Glomerular endothelial cell (primary cell): ENCODE data around the gene TRPM2. TPM values are rescaled to one million over a fixed set of nuclear protein-coding genes. Genes with fewer than 3 reads are reported as not detected.
"Not testable (repeated sequence)": the region's sequence is repeated elsewhere in the genome, so short reads cannot be mapped to it uniquely, and the experiment has no call there.

Experiments
- DNase-seq: peaks from one replicate; pipeline ENCODE4 v3.0.0-alpha.2; 2011; ENCODE audit warnings: low read depth, low spot score; ENCODE audit errors: extremely low read depth
- total RNA-seq: library from RNA; depleted of rRNA; stranded (reverse); fragments of >200 nt; gene quantifications from 2 replicates; pipeline ENCODE4 v1.2.3, GENCODE V29; 2015

The TRPM2 gene
- total RNA-seq, 1 donor from 2014 or later, result 3.4 TPM

DNA sequence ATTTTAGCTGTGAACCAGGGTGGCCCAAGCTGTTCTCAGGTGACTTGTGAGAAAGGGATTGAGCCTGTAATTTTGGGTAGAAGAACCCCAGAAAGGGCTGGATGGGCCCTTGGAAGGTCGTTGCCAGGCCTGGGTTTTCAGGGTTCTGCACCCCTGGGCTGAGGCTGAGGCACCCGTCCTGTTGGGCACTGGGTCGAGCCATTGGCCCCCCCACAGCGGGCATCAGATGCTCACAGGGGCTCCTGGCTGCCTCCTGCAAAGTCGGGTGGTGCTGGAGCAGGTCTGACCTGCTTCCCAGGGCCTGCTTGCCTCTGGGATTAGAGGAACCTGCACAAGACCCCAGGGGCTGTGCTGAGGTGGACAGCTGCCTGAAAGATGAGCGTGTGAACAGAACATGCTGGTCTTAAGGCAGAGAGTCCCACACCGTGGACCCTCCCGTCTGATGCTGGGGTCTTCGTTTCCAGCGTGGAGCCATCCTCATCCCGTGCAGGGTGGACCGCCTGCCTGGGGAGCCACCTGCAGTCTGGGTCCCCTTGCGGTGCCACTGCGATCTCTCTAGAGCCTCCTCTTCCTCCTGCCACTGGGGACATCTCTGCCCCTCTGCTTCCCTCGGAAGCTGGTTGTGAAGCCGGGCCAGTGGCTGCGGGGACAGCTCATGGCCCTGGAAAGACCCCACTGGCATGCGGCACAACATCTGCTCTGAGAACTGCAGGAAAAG is 1.7 kb upstream of the TRPM2 start:
- DNase-seq, result no peak

DNA sequence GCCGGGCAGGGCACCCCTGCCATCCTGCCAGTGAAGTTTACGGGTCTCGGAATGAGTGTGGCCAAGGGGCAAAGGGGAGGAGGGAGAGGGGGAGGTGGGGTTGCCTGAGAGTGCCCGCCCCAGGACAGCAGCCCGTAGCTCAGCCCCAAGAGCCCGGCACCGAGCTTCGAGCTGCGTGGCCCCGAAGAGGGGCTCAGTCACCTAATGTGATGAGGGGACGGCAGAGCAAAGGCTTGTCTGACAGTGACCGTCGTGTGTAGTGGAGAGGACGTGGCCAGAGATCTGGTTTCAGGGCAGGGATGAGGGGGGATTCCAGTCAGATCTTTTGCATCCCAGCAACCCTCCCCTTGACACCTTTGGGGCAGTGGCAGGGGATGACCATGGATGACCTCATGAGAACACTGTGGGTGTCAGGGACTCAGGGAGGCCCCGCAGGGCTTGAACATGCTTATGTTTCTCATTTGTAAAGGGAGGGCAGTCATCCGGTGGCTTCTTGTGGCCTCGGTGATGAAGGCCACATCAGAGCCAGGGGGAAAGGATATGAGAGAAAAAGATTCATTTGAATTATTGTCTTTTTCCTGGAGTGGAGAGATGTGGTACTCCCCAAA is 1.1 kb upstream of the TRPM2 start:
- no peak for DNase-seq

DNA sequence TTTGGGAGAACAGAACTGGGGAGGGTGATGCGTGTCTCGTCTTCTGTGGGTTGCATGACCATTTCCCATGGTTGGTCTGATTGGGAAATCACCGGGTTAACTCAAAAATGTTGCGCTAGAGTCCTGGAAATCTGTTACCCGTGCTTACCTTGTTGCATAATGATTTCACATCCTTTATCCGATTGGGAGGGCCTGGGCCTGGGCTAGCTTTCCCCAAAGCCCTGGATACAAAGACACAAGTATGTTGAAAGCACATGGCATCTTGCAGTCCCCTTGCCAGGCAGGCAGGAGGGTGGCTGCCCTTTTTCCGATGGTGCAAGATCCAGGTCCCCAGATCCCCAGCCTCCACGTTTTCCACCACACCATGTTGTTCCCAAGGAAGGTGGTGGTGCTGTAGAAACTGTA is 582 bp downstream of the TRPM2 start:
- no peak for DNase-seq

DNA sequence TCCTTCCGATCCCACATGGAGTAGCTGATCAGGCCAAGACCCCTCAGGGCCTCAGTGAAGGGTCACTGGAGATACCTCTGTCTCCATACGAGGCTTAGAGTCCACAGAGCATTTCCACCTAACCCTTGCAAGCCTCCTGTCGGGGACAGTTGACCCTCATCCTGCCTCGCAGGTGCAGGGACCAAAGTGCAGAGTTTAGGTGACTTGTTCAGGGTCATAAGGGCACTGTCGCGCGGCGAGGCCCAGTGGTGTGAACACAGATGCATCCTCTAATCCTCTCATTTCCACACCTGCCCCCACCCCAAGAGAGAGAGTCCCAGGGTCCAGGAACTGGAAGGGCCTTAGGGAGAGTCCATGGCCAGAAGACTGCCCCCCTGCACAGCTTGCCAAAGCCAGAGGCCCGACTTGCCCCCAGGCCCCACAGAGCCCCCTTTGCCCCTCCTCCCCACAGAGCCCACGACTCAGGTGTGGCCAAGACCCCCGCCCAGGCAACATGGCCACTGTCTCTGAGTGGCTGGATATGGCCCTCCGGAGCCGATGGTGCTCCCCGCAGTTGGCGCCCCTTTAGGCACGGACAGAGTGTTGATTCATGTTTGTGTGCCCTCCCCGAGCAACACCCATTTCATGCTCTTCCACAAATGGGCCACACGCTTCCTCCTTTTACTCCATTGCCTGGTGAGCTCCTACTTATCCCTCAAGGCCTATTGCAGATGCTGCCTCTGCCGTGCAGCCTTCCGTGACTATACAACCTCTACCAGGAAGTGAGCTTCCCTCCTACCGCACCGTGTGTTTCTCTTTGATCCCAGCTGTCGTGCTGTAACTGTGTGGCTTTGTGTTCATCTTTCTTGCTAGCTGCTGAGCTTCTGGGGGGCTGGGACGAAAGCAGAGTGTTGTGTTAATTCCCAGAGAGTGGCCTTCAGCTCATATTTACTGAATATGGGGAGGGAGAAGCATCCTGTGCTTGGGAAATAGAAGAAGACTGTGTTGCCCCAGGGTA is 1.7 kb downstream of the TRPM2 start:
- DNase-seq, result no peak

DNA sequence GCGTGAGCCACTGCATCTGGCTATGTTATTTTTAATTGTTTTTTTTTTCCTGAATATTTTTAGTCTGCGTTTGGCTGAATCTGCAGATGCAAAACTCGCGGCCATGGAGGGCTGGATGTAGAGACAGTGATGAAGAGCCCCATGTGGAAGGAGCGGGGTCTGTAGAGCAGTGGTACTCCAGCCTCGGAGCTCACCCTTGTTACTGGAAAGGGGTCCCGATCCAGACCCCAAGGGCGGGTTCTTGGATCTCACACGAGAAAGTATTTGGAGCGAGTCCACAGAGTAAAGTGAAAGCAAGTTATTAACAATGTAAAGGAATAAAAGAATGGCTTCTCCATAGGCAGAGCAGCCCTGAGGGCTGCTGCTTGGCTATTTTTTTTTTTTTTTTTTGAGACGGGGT is 2.7 kb downstream of the TRPM2 start:
- no peak for DNase-seq

DNA sequence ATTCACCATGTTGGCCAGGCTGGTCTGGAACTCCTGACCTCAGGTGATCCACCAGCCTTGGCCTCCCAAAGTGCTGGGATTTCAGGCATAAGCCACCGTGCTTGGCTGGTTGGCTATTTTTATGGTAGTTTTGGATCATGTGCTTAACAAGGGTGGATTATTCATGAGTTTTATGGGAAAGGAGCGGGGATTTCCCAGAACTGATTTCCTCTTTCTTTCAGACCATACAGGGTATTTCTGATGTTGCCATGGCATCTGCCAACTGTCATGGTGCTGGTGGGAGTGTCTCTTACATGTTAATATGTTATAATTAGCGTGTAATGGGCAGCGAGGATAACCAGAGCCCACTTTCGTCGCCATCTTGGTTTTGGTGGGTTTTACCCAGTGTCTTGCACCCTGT is 3.2 kb downstream of the TRPM2 start:
- DNase-seq, result no peak

DNA sequence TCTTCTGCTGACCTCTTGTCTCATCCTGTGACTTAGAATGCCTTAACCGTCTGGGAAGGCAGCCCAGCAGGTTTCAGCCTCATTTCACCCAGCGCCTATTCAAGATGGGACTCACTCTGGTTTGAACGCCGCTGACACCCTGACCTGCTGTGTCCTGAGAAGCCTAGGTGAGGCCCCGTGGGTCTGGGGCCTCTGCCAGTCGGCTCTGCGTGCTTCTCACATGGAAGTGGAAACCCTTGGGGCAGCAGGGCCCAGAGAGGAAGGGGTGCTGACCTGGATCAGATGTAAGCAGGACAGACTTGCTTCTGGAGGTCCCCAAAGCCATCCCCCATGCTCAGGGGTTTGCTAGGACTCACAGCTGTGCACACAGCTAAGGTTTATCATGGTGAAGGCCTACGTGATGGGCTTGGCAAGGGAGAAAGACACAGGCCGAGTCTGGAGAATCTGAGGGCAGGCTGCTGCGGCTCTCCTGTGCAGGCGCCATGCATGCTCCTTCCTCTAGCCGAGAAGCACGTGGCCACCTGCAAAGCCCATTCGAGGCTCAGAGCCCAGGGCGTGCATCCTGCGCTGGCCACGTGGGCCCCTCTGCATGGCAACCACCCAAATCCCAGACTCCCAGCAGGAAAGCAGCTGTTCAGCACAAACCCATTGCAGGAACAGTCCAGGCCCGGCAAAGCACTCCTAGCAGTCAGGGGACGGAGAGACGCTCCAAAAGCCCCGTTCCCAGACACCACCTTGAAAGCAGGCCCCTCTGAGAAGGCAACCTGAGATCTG is 3.8 kb downstream of the TRPM2 start:
- DNase-seq, result no peak

DNA sequence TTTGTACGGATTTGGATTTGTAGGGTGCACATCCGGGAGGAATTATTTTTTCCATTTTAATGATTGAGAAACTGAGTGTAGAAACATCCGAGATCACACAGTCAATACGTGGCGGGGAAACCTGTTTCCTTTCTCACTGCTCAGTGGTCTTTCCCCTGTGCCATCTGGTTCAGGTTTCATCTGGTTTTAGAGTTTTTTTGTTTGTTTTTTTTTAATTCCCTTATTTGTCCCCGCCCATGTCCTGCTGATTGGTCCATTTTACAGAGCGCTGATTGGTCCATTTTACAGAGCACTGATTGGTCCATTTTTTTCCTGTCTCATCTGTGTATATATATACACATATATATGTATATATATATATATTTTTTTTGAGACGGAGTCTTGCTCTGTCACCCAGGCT is 6.0 kb downstream of the TRPM2 start:
- no peak for DNase-seq

DNA sequence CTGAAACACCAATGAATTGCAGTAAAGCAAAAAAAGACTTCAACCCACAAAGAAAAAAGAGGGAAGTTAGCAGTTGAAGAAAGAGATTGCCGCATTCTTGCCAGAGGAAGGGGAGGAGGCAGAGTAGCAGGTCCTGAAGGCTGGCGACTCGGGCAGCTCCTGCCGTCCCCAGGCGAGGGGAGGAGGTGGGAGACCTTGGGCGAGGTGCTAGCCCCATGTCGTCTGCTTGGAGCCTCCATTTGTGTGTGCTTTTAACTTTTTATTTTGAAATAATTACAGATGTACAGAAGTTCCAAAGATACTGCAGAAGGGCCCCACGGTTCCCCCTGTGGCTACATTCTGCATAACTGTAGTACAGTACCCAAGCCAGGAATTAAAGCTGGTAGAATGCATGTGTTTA is 6.7 kb downstream of the TRPM2 start:
- DNase-seq, result no peak

DNA sequence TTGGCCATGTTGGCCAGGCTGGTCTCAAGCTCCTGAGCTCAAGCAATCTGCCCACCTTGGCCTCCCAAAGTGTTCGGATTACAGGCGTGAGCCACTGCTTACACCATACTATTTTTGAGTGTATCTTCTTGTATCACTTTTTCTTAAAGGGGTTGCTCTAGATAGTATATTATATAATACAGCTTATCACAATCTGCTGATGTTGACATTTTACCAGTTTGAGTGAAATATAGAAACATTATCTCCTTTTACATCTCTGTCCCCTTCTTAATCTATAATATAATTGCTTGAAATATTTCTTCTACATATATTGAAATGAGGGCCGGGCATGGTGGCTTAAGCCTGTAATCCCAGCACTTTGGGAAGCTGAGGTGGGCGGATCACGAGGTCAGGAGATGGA is 8.5 kb downstream of the TRPM2 start:
- not testable (repeated sequence) for DNase-seq

DNA sequence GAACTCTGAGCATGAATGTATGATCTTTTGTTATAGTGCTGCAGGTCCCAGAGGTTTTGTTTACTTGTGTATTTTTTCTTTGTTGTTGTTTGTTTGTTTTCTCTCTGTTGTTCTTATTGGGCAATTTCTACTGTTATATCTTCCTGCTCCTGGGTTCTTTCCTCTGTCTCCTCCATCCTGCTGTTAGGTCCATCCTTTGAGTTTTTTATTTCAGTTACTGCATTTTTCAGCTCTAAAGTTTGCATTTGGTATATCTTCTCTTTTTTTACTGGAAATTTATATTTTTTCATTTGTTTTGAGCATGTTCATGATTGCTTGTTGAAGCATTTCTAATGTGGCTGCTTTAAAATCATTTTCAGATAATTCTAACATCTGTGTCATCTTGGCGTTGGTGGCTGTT is 9.9 kb downstream of the TRPM2 start:
- no peak for DNase-seq

DNA sequence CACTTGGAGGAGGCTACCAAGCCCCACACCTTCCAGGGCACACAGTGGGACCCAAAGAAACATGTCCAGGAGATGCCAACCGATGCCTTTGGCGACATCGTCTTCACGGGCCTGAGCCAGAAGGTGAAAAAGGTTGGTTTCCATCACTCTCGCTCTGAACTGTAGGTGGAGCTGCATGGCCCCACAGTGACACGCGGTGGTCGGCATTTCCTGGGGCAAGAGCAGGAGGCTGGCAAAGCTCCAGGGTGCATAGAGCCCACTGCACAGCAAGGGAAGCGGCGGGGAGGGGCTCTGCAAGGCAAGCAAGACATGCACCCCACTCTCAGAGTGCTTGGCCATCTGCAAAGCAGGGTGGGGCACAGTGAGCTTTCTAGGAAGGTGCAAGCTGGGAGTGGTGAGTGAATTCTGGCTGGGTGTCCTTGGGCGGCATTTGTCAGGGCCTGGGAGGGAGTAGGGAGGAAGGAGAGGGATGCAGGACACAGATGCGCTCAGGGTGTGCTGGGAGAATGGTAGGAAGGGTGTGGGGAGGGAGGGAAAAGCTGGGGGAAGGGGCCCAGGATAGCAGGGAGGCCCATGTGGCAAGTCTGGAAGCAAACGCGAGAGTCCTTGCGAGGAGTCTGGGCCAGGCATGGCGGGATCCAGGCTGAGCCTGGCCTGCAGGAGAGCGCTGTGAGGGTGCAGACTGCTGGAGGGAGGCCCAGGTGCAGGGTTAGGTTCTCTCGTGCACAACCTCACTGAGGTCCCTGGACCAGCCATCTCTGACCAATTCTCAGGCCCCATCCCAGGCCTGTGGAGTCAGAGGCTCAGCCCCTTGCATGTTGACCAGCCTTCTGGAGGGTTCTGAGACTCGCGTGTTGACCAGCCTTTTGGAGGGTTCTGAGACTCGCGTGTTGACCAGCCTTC is 11.0 kb downstream of the TRPM2 start:
- no peak for DNase-seq

DNA sequence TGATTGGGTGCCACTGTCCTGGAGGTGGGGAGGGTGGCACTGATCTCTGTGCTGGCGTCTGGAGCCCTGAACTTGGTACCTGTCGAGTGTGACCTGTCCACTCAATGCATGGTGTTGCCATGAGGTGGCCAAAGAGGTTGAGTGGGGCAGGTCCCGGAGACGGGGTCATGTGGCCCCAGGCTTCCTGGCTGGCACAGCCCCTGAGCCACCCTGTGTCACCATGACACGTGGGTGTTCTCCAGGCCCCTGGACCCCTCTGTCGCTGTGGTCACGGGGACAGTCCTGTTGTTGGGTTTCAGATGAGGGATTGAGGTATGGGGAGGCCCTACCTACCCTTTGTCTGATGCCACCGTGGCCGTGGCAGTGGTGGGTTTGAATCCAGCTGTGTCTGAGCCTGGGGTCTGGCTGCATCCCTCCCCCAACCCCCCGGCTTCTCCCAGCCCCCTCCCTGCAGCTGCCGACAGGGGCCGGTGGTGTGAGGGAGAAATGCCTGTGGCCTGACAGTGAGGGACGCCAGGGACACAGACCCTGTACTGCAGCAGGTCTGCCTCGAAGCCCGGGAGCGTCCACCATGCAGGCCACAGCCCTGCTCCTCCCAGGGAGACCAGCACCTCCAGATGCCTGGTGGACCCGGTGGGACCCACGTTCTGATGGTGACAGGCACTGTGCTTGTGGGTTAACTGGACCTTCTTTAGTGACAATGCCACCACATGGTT is 12.0 kb downstream of the TRPM2 start:
- DNase-seq, result no peak

DNA sequence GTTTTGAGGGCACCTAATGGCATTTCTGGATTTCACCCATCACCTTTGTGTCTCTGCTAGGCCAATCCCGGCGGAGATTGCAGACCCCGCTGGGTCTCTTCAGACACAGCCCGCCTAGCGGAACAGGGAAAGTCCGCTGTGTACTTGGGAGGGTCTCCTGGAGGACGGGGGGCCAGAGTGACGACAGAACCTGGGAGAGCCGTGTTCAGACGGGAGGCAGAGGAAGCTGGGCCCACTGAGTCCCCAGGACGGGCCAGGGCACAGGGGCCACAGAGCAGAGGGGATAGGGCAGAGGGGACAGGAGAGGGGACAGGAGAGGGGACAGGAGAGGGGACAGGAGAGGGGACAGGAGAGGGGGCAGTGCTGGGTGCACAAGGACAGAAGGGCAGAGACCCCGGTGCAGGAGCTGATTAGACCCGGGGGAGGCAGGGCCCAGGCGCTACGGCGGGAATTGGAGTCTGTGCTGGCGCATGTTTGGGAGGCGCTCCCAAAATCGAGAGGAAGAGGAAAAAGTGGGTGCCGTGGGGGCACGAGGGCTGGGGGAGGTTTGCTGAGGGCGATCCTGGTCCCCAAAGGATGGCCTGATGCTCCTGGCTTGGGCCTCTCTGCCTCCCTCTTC is 12.7 kb downstream of the TRPM2 start:
- DNase-seq, result no peak

DNA sequence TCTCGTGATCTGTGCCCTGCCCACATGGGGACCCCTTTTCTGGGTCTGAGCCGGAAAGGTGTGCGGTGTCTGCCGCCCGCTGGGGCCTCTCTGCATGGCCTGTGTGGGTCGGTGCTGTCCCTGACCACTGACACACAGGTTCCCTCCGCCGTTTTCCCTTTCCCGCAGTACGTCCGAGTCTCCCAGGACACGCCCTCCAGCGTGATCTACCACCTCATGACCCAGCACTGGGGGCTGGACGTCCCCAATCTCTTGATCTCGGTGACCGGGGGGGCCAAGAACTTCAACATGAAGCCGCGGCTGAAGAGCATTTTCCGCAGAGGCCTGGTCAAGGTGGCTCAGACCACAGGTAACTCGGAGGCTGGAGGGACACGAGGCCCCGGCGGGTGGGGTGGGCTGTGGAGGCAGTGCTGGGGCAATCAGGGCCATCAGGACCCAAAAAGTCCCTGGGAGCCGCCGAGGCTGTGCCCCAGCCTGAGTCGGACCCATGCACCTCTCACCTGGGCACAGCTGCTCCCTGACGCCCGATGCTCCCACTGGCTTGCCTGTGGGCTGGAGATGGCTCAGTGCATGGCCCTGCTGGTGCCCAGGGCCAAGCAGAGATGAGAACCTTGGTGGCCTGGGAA is 13.3 kb downstream of the TRPM2 start:
- no peak for DNase-seq

DNA sequence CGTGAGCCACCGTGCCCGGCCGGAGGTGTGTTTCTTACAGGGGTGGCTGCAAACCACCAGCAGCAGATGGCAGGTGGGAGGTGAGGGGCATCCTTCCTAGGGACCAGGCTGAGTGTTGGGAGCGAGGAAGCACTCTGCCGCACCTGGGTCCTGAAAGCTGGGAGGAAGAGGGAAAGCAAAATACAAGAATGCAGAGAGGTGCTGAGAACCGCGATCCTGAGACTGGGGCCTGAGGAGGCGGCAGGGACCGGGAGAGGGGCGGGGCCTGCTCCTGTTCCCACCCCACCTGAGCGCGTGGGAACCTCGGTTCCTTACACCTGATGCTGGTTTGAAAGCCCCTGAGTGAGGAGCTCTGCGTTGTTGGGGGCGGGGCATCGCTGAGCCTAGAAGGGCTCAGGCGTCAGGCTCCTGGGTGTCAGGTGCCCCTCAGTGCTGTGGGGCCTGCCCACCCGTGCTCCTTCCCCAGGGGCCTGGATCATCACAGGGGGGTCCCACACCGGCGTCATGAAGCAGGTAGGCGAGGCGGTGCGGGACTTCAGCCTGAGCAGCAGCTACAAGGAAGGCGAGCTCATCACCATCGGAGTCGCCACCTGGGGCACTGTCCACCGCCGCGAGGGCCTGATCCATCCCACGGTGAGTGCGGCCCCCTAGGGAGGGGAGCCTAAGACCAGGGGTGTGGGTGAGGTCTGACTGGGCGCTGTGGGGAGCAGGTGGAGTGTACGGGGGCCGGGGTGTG is 15.5 kb downstream of the TRPM2 start:
- DNase-seq, result no peak

DNA sequence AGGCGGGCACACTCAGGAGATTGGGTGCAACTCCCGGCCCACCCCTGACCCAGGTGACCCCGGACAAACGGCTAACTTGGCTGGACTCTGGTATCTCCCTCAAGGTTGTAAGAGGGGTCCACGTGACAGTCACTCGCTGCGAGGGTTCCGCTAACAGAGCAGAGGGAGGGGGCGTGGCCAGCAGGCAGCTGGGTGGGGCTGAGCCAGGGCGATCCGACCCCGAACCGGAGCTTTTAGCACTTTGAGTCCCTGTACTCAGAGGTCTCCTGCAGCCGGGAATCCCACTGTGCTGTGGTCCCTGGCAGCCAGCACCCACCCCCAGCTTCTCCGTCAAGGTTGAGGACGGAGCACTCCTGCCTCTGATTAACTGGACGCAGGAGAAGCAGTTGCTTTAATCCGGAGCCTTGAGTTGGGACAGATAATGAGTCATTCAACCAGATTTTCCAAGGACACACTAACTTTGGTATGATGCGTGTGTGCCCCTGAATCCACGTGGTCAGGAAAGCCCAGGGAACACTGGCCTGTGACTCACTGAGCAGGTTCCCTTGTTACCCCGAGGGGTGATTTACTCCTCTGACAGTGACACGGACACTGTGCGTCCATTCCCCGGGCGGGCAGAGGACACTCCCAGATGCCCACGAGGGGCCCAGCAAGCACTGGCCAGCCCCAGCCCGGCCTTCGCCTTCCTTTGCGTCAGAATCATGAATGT is 16.8 kb downstream of the TRPM2 start:
- DNase-seq, result no peak
